ENCODE measurements around the gene ITGB5. TPM values are rescaled to one million over a fixed set of nuclear protein-coding genes. Genes with fewer than 3 reads are reported as not detected.

The ITGB5 gene
- total RNA-seq, 1 experiment from 2014 or later: 77.8 TPM

DNA sequence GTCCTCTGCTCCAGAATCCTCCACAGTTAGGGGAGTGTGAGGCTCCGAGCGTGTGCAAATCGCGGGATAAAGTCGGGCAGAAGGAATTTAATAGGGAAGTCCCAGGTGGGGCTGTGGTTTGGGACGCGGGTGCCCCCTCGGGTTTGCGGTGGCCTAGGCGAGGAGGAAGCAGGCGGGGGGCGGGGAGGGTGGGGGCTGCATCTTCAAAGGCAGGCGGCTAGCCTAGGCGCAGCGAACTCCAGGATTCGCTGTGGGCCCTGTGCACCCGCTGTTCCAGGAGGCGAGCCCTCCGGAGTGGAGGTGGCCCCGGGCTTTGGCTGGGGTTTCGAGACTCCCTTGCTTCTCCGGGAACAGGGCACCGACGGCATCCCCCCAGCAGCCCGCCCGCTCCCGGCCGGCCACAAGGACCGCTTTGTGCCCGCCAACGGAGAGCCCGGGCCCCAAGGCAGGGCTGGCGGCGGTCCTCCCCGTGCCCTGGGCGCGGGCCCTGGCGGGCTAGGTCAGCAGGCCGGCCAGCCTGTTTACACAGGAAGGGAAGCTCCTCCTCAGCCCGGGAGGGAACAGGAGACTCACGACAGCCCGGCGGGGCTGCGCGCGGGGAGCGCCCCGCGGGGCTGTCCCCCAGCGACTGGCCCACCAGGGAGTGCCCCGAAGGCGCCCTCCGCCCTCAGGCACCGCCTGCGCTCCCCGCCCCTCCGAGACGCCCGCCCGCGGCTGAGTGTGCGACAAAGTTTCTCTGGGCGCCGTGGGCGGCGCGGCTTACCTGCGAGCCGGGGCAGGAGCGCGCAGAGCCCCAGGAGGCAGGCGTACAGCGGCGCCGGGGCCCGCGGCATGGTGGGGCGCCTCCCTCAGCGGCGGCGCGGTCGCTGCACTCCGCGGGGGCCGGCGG, 753 bp downstream of the ITGB5 start (continued):
- TF ChIP-seq RAD21 (IDR thresholded peaks at IDR 0.05; ENCODE audit: low read depth) (0 out of 2 replicates have a peak, but pooled peaks have one; percentile 12), SP1 (IDR thresholded peaks at IDR 0.05; ENCODE audit: low read depth) (no peak), POLR2AphosphoS5 (IDR thresholded peaks at IDR 0.05; ENCODE audit: low read depth, low read length) (0 out of 2 replicates have a peak, but pooled peaks have one; percentile 3), CEBPB (IDR thresholded peaks at IDR 0.05; ENCODE audit: low read depth) (no peak), EGR1 (IDR thresholded peaks at IDR 0.05; ENCODE audit: low read depth) (no peak)
- TF ChIP-seq, protein P1, sequence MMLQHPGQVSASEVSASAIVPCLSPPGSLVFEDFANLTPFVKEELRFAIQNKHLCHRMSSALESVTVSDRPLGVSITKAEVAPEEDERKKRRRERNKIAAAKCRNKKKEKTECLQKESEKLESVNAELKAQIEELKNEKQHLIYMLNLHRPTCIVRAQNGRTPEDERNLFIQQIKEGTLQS (IDR thresholded peaks at IDR 0.05): no peak
- TF ChIP-seq, protein P2, sequence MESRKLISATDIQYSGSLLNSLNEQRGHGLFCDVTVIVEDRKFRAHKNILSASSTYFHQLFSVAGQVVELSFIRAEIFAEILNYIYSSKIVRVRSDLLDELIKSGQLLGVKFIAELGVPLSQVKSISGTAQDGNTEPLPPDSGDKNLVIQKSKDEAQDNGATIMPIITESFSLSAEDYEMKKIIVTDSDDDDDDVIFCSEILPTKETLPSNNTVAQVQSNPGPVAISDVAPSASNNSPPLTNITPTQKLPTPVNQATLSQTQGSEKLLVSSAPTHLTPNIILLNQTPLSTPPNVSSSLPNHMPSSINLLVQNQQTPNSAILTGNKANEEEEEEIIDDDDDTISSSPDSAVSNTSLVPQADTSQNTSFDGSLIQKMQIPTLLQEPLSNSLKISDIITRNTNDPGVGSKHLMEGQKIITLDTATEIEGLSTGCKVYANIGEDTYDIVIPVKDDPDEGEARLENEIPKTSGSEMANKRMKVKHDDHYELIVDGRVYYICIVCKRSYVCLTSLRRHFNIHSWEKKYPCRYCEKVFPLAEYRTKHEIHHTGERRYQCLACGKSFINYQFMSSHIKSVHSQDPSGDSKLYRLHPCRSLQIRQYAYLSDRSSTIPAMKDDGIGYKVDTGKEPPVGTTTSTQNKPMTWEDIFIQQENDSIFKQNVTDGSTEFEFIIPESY (IDR thresholded peaks at IDR 0.05; ENCODE audit: extremely low read depth, insufficient replicate concordance, low read length): no peak

DNA sequence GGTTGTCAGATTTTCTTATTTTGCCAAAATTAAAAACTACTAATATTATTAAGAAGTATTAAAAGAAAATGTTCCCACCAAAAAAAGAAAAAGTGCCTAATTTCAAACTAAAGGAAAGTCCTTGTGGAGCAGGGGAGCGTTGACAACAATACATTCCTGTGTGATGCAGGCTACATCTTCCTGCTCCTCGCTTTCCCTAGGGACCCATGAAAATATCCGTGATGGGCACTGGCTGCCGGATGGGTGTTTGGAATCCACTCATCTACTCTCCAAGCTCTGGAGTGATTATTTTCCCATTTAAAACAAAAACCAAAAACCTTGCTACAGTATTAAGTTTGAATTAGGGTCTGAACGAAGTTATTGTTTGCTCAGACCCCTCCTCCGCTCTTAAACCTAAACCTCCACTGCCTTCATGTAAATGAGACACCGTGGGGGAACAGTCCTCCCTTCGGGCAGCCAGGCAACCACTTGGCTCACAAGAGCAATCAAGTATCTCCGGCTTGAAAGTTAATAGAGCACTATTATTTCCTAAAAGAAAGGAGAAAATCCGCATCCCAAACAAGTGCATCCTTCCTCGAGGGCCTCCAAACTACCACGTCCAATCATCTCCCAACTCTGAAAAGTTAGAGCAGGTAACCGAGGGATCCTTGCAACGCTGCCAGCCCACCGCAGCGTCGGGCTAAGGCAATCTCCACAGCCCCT, 1.5 kb downstream of the ITGB5 start:
- no peak for DNase-seq (ENCODE audit: low read depth, low spot score)
- peak overlapping the region; percentile 88 for H3K27ac ChIP-seq (ENCODE audit: low read depth, low read length)
- peak overlapping the region; percentile 97 for H3K4me2 ChIP-seq (ENCODE audit: low read length)
- peaks cover 50 to 71% of the 10 kb centered on the region in 2 experiments for H3K4me1 ChIP-seq (ENCODE audit: control insufficient read depth in 1 of 2, insufficient read depth in 2 of 2, low read length in 2 of 2)
- peak overlapping the region; percentile 61 to 78 for H3K4me3 ChIP-seq (replicated peaks in 1 of 2; ENCODE audit: low read depth in 1 of 2, low read length in 2 of 2)
- no peaks in the 10 kb centered on the region for H3K27me3 ChIP-seq (ENCODE audit: insufficient read depth, low read length)
- no peaks in the 10 kb centered on the region for H3K9me3 ChIP-seq (ENCODE audit: control insufficient read depth in 1 of 2, insufficient read depth in 1 of 2, low read depth in 1 of 2, low read length in 2 of 2)
- no peak for ATAC-seq
- H3K36me3 ChIP-seq (ENCODE audit: control insufficient read depth in 1 of 2, insufficient read depth in 2 of 2, low read length in 2 of 2): no peaks in the 10 kb centered on the region
- H3K79me2 ChIP-seq (ENCODE audit: insufficient read depth, low read length): peaks cover 26% of the 10 kb centered on the region
- ChIA-PET RAD21 (ENCODE audit: low non-redundant PET in 1 of 2, low total read pairs in 2 of 2, uncharacterized antibody in 2 of 2, unreplicated experiment in 2 of 2) (no interaction called here), POLR2A (interaction anchor here (0.6 to 0.7 kb wide), 2 partner anchors 9 to 10 kb away, joined by 3 read pairs; no protein-coding TSS in a partner anchor), CTCF (no interaction called here)
- BruUV-seq (replicated peaks): TSS peak; percentile 49
- no peaks in the 10 kb centered on the region for H3K9me2 ChIP-seq (ENCODE audit: insufficient read depth)
- no peak for TF ChIP-seq JUND (IDR thresholded peaks at IDR 0.05)
- TF ChIP-seq, protein P3, sequence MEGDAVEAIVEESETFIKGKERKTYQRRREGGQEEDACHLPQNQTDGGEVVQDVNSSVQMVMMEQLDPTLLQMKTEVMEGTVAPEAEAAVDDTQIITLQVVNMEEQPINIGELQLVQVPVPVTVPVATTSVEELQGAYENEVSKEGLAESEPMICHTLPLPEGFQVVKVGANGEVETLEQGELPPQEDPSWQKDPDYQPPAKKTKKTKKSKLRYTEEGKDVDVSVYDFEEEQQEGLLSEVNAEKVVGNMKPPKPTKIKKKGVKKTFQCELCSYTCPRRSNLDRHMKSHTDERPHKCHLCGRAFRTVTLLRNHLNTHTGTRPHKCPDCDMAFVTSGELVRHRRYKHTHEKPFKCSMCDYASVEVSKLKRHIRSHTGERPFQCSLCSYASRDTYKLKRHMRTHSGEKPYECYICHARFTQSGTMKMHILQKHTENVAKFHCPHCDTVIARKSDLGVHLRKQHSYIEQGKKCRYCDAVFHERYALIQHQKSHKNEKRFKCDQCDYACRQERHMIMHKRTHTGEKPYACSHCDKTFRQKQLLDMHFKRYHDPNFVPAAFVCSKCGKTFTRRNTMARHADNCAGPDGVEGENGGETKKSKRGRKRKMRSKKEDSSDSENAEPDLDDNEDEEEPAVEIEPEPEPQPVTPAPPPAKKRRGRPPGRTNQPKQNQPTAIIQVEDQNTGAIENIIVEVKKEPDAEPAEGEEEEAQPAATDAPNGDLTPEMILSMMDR (IDR thresholded peaks at IDR 0.05 in 2 of 3, conservative IDR thresholded peaks at IDR 0.05 in 1 of 3; ENCODE audit: borderline replicate concordance in 1 of 3, insufficient read depth in 1 of 3, low read depth in 2 of 3, low read length in 2 of 3): no peak
- TF ChIP-seq, protein P1 (IDR thresholded peaks at IDR 0.05): no peak
- TF ChIP-seq SRF (IDR thresholded peaks at IDR 0.05; ENCODE audit: low read depth): no peak
- TF ChIP-seq, protein P2 (IDR thresholded peaks at IDR 0.05; ENCODE audit: extremely low read depth, insufficient replicate concordance, low read length): no peak
- H3K9ac ChIP-seq (ENCODE audit: low read length): peak overlapping the region; percentile 77
- no peak overlapping the region for H2AFZ ChIP-seq (ENCODE audit: low read depth, low read length, poor library complexity, severe bottlenecking)
- intact Hi-C loops (cut with micrococcal nuclease): loop anchor here (1.0 kb wide), 1 partner anchor 116 kb away; no protein-coding TSS in a partner anchor
- no peaks in the 10 kb centered on the region for H4K20me1 ChIP-seq (ENCODE audit: insufficient read depth)
